Measurements from ENCODE around the gene LILRA5.
"Not testable (repeated sequence)": the region's sequence is repeated elsewhere in the genome, so short reads cannot be mapped to it uniquely, and the experiment has no call there.

The LILRA5 gene

DNA sequence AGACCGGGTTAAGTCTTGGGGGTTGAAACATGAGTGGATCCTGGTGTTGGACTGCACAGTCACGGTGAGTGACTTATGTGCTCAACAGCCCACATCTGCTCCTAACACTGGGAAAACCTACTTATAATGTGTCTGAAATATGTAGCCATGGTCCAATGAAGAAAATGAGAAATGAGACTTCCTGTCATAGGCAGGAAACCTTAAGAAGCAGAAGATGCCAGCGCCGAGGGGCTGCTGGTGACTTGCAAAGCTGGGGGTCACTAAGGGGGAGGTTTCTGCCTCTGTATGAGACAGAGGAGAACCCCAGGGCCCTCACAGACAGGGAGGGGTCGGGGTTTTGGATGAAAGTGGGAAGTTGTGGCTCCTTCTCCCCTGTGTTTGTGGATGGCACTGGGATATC, 40.8 kb downstream of the LILRA5 start:
- DNase-seq, result not testable (repeated sequence)

- DNase-seq, result not testable (repeated sequence)
Observed at GRCh38 chr19:54271587-54271986, 41.4 kb downstream of the LILRA5 start.

- DNase-seq, result peak; percentile 16
Observed at GRCh38 chr19:54271106-54271505, 41.9 kb downstream of the LILRA5 start.

GRCh38 chr19:54268936-54269335, 44.0 kb downstream of the LILRA5 start:
- DNase-seq, result no peak

DNA sequence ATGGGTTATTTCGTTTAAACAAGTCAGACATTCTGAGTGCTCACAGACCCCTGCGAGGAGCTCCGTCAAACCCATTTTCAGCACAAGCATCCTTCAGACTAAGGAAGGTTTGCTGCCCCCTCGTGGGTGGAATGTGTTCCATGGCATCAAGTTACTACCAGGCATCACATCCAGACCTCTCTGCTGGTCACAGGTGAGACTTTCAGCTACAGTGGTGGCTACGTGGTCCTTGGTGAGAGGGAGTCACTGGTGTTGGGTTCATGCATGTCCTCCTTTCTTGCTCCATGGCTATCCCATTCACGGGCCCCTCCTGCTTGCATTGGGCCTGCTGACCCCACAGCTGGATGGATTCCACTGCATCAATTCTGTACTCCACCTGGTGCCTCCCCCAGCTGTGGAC, 46.8 kb downstream of the LILRA5 start:
- DNase-seq, result peak; percentile 59

DNA sequence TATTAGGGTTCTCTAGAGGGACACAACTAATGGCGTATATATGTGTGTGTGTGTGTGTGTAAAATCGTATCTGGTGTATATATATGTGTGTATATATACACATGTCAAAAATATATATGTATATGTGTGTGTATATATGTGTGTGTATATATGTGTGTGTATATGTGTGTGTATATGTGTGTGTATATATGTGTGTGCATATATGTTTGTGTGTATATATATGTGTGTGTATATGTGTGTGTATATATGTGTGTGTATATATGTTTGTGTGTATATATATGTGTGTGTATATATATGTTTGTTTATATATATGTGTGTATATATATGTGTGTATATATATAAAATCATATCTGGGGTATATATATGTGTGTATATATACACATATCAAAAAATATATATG, 50.5 kb downstream of the LILRA5 start:
- no peak for DNase-seq

- DNase-seq, result no peak
Observed at GRCh38 chr19:54262066-54262465, 50.9 kb downstream of the LILRA5 start.

DNA sequence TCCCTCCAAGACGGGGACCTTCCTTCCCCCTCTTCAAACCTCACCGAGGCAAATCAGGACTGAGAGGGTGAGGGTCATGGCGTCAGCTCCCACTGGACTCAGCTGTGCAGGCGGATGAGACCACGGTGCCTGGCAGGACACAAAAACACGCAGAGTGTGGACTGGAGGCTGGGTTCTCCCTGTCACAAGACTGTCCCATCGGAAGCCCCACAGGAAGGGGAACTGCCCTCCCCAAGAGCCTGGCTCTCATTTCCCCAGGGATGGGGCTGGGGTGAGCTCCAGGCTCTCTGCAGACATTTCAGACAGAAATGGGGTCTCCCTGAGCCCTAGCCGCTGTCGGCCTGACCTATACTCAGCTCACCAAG, 55.9 kb downstream of the LILRA5 start, which contains the start of gene LILRB5:
Gene LILRB5 (minus strand): TSS at position 158 of the 365 bp plus-strand sequence. CDS start 80 bp downstream, at position 78.
- DNase-seq, result no peak
